ENCODE measurements around the gene ENO3. TPM values are rescaled to one million over a fixed set of nuclear protein-coding genes. Genes with fewer than 3 reads are reported as not detected.

The ENO3 gene
- total and polyA plus RNA-seq, 2 experiments from 2014 or later = 12.1 to 19.6 TPM

GRCh38 chr17:4938688-4939545 is 12.0 kb upstream of the ENO3 start:
- DNase-seq (ENCODE audit: low spot score) = no peak

More at GRCh38 chr17:4938688-4939545, 12.0 kb upstream of the ENO3 start:
- peaks cover 13% of the 10 kb centered on the region for H3K27me3 Mint-ChIP-seq (ENCODE audit: insufficient read depth, low read depth, poor library complexity)
- H3K36me3 Mint-ChIP-seq (ENCODE audit: low read depth) = peaks cover 69% of the 10 kb centered on the region
- Histone ChIP-seq H3K9me2 (ENCODE audit: insufficient read depth) (no peaks in the 10 kb centered on the region), H4K20me1 (replicated peaks; ENCODE audit: insufficient read depth) (peaks cover 18% of the 10 kb centered on the region; the same call in 1 of the 2 replicates), H3K4me2 (peak overlapping the region; percentile 100), H3K27ac (ENCODE audit: low read depth) (peak overlapping the region; percentile 84), H3K27me3 (ENCODE audit: insufficient read depth) (no peaks in the 10 kb centered on the region), H2AFZ (0 out of 2 replicates have a peak overlapping the region, but pooled peaks have one; percentile 26), H3F3A (replicated peaks; ENCODE audit: low read depth) (peaks cover 35% of the 10 kb centered on the region), H3K36me3 (ENCODE audit: insufficient read depth) (peaks cover 5% of the 10 kb centered on the region; the same call in 1 of the 2 replicates), H3K4me3 (peak overlapping the region; percentile 78), H3K79me2 (replicated peaks; ENCODE audit: insufficient read depth) (peaks cover 34% of the 10 kb centered on the region), H3K4me1 (ENCODE audit: insufficient read depth) (peaks cover 16% of the 10 kb centered on the region)
- peaks cover 32% of the 10 kb centered on the region for H3K4me1 Mint-ChIP-seq
- TF ChIP-seq NANOG (IDR thresholded peaks at IDR 0.05; ENCODE audit: borderline replicate concordance) = no peak
- TF ChIP-seq STAT1 (IDR thresholded peaks at IDR 0.05; ENCODE audit: unreplicated experiment) = no peak
- no peak for TF ChIP-seq EZH2phosphoT487 (IDR thresholded peaks at IDR 0.05; ENCODE audit: unreplicated experiment)
- no peak for TF ChIP-seq ZNF114 (CRISPR knock-in tag; IDR thresholded peaks at IDR 0.05)
- no peak for TF ChIP-seq CTCF (conservative IDR thresholded peaks at IDR 0.05; ENCODE audit: low read depth in 2 of 2)
- TF ChIP-seq CREB1 (CRISPR knock-in tag; IDR thresholded peaks at IDR 0.05; ENCODE audit: low read depth) = no peak
- no peak for TF ChIP-seq ETS1 (IDR thresholded peaks at IDR 0.05)
- no peak for TF ChIP-seq REST (IDR thresholded peaks at IDR 0.05; ENCODE audit: unreplicated experiment)
- TF ChIP-seq JUNB (IDR thresholded peaks at IDR 0.05; ENCODE audit: unreplicated experiment) = no peak
- TF ChIP-seq EZH2 (IDR thresholded peaks at IDR 0.05; ENCODE audit: low read depth, unreplicated experiment) = no peak
- TF ChIP-seq ZNF462 (CRISPR knock-in tag; IDR thresholded peaks at IDR 0.05) = no peak
- TF ChIP-seq POLR2AphosphoS5 (IDR thresholded peaks at IDR 0.05; ENCODE audit: low read depth) = no peak
- TF ChIP-seq ZNF331 (CRISPR knock-in tag; IDR thresholded peaks at IDR 0.05; ENCODE audit: low read depth) = no peak
- peak overlapping the region; percentile 92 for H3K4me3 Mint-ChIP-seq
- peak overlapping the region; percentile 94 for H3K27ac Mint-ChIP-seq
- no peak; the same call in 1 of the 3 replicates for ATAC-seq
- no peaks in the 10 kb centered on the region for H3K9me3 Mint-ChIP-seq
